GM06990 (cell line): ENCODE results near the gene ICA1.

ENCODE experiments used
- DNase-seq: peaks from one replicate; pipeline ENCODE4 v3.0.0-alpha.2; 2011; ENCODE audit not compliant: insufficient read length; ENCODE audit errors: extremely low read depth
- H3K27me3 ChIP-seq: replicated peaks from 2 replicates; pipeline ENCODE4 v1.6.0; 2011; ENCODE audit warnings: low read length; ENCODE audit not compliant: control insufficient read depth, insufficient read depth
- H3K36me3 ChIP-seq: 2 replicates; pipeline ENCODE4 v1.5.1; 2011; ENCODE audit warnings: low read length; ENCODE audit not compliant: control insufficient read depth, insufficient read depth
- H3K4me3 ChIP-seq: replicated peaks from 2 replicates; pipeline ENCODE4 v1.5.1; 2011; ENCODE audit warnings: low read depth, mild to moderate bottlenecking, control low read depth, low read length
- TF ChIP-seq, protein P1 (sequence below): IDR thresholded peaks from 2 replicates; pipeline ENCODE4 v1.5.1; 2011; ENCODE audit warnings: low read length, control low read depth, mild to moderate bottlenecking, inconsistent platforms; ENCODE audit not compliant: insufficient read depth, poor library complexity, severe bottlenecking

ICA1 gene

DNA sequence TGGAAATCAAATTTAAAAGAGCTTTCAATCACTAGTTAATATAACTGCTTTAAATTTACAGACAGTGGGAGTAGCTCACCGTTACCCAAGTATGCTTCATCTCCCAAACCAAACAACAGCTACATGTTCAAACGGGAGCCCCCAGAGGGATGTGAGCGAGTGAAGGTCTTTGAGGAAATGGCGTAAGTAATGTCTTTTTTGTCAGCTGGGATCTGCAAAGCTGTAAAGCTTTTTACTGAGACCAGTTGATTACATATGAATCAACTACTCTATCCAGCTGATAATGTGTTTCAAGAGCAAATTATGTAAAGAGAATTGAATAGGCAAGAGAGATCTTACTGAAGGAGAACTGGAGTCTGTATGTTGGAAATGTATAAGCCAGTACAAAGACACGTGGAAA is 177.1 kb downstream of the ICA1 start:
- TF ChIP-seq, protein P1, sequence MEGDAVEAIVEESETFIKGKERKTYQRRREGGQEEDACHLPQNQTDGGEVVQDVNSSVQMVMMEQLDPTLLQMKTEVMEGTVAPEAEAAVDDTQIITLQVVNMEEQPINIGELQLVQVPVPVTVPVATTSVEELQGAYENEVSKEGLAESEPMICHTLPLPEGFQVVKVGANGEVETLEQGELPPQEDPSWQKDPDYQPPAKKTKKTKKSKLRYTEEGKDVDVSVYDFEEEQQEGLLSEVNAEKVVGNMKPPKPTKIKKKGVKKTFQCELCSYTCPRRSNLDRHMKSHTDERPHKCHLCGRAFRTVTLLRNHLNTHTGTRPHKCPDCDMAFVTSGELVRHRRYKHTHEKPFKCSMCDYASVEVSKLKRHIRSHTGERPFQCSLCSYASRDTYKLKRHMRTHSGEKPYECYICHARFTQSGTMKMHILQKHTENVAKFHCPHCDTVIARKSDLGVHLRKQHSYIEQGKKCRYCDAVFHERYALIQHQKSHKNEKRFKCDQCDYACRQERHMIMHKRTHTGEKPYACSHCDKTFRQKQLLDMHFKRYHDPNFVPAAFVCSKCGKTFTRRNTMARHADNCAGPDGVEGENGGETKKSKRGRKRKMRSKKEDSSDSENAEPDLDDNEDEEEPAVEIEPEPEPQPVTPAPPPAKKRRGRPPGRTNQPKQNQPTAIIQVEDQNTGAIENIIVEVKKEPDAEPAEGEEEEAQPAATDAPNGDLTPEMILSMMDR, result no peak
- Histone ChIP-seq H3K27me3 (no peaks in the 10 kb centered on the region), H3K36me3 (peaks cover 11% of the 10 kb centered on the region), H3K4me3 (no peak overlapping the region)
- DNase-seq, result no peak

DNA sequence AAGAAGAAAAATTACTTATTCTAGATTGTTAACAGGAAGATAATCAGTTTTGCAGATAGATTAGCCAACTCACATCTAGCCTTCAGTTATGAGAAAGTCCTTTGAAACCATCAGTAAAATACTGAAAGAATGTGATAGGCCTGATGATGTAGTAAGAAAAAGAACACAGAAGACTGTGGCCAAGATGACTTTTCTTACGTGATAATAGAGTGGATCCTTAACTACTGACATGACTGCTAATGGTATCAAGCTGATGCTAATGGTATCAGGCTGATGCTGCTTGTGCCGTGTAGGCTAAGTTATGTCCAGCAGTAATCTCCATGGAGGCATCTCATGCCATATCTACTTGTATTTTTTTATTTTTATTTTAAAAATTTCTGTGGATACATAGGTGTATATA is 179.2 kb downstream of the ICA1 start:
- TF ChIP-seq, protein P1, result no peak
- no peak for DNase-seq
- Histone ChIP-seq H3K4me3 (no peak overlapping the region), H3K36me3 (peaks cover 11% of the 10 kb centered on the region), H3K27me3 (no peaks in the 10 kb centered on the region)

DNA sequence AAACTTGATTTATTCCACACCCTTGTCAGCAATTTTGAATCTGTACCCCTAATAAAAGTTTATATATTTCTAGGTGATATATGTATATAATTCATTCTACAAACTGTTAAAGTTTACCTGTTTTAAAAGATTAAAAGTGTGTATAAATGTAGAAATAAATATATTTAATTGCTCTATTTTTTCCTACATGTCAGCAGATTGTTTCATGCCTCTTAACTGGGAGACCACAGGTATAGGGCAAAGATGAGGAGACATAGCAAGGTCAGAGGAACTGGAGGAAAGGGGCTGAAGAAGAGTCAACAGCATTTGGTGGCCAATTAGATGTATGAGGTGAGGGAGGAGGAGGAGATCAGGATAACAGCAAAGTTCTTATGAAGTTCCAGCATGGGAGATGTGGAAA is 183.5 kb downstream of the ICA1 start:
- Histone ChIP-seq H3K27me3 (no peaks in the 10 kb centered on the region), H3K4me3 (no peak overlapping the region), H3K36me3 (peaks cover 6% of the 10 kb centered on the region)
- TF ChIP-seq, protein P1, result no peak
- no peak for DNase-seq

GRCh38 chr7:8070451-8071180 is 191.4 kb downstream of the ICA1 start:
- Histone ChIP-seq H3K4me3 (no peak overlapping the region), H3K36me3 (peaks cover 14% of the 10 kb centered on the region), H3K27me3 (no peaks in the 10 kb centered on the region)
- TF ChIP-seq, protein P1, result no peak
- no peak for DNase-seq

GRCh38 chr7:8068892-8069686 is 192.9 kb downstream of the ICA1 start:
- Histone ChIP-seq H3K27me3 (no peaks in the 10 kb centered on the region), H3K36me3 (peaks cover 11% of the 10 kb centered on the region), H3K4me3 (no peak overlapping the region)
- TF ChIP-seq, protein P1, result no peak
- DNase-seq, result no peak
